Stomach (tissue), 4 donors: ENCODE data around the gene CHD3.

Experiments
- POLR2A ChIP-seq, 4 donors: fragments of 450-650 bp; IDR thresholded peaks; one replicate each; pipeline ENCODE4 v1.6.1; 2016; ENCODE audit warnings: antibody characterized with exemption in 4 of 4, control low read depth in 2 of 4, mild to moderate bottlenecking in 1 of 4, moderate library complexity in 1 of 4
- POLR2AphosphoS5 ChIP-seq, 3 donors: sonication (generic); formaldehyde crosslinking; IDR thresholded peaks; one replicate each; pipeline ENCODE4 v1.6.1; 2016; ENCODE audit warnings: antibody characterized with exemption in 3 of 3
- TF ChIP-seq, protein P1 (sequence below), 7 experiments: fragments of 450-650 bp in 4 of 7; fragments of 200-600 bp in 3 of 7; sonication (generic) in 3 of 7; IDR thresholded peaks; one replicate each; pipeline ENCODE4 v1.5.1; 2016 to 2019; ENCODE audit warnings: antibody characterized with exemption in 7 of 7, control low read depth in 2 of 7, mild to moderate bottlenecking in 1 of 7

DNA sequence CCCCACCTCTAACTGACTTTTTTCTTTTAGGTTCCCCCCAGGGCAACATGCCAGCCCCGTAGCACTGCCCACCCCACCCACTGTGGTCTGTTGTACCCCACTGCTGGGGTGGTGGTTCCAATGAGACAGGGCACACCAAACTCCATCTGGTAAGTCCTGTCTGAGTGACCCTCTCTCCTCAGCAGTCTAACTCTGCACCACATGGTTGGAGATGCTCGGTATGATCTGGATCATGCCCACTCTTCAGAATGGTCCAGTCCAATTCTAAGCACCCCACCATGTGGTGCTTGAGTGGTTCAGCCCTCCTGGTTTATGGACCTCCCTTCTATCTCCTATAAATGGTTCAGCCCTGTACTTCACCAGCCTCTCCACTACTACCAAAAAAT is 48.7 kb upstream of the CHD3 start:
- TF ChIP-seq POLR2A (IDR thresholded peaks at IDR 0.05) = no peak
- TF ChIP-seq, protein P1, sequence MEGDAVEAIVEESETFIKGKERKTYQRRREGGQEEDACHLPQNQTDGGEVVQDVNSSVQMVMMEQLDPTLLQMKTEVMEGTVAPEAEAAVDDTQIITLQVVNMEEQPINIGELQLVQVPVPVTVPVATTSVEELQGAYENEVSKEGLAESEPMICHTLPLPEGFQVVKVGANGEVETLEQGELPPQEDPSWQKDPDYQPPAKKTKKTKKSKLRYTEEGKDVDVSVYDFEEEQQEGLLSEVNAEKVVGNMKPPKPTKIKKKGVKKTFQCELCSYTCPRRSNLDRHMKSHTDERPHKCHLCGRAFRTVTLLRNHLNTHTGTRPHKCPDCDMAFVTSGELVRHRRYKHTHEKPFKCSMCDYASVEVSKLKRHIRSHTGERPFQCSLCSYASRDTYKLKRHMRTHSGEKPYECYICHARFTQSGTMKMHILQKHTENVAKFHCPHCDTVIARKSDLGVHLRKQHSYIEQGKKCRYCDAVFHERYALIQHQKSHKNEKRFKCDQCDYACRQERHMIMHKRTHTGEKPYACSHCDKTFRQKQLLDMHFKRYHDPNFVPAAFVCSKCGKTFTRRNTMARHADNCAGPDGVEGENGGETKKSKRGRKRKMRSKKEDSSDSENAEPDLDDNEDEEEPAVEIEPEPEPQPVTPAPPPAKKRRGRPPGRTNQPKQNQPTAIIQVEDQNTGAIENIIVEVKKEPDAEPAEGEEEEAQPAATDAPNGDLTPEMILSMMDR (IDR thresholded peaks at IDR 0.05) = no peak
- no peak for TF ChIP-seq POLR2AphosphoS5 (IDR thresholded peaks at IDR 0.05)
